WTC11 (cell line): ENCODE results near the gene RASAL3. TPM values are rescaled to one million over a fixed set of nuclear protein-coding genes. Genes with fewer than 3 reads are reported as not detected.

Source experiments
- ATAC-seq: fragments of 200-7000 bp; cut with Tn5 transposase; 2 replicates; pipeline ENCODE4 v1.10.0; 2021; ENCODE audit warnings: mild to moderate bottlenecking, moderate library complexity
- CTCF ChIA-PET: fragments of 300-600 bp; sonication (Branson Sonifier 250); formaldehyde crosslinking; loops from one replicate; lab custom pipeline; 2021; ENCODE audit warnings: antibody characterized with exemption; lab: Charles Lee
- POLR2A ChIA-PET: fragments of 350-600 bp; sonication (Branson Sonifier 250); formaldehyde crosslinking; loops from one replicate; lab custom pipeline; 2021; ENCODE audit warnings: antibody characterized with exemption; lab: Charles Lee
- DNase-seq: peaks from one replicate; pipeline ENCODE4 v3.0.0; 2021; ENCODE audit warnings: low spot score
- H3K27ac Mint-ChIP-seq: 2 replicates; pipeline ENCODE4 v1.8.0; 2021; ENCODE audit warnings: mixed read lengths
- H3K27me3 Mint-ChIP-seq: 2 replicates; pipeline ENCODE4 v1.8.0; 2021; ENCODE audit warnings: low read depth, mild to moderate bottlenecking, moderate library complexity, mixed read lengths
- H3K36me3 Mint-ChIP-seq: 2 replicates; pipeline ENCODE4 v1.8.0; 2021; ENCODE audit warnings: mixed read lengths
- H3K4me1 Mint-ChIP-seq: 2 replicates; pipeline ENCODE4 v1.8.0; 2022; ENCODE audit warnings: mixed read lengths
- H3K4me3 Mint-ChIP-seq: 2 replicates; pipeline ENCODE4 v1.8.0; 2021; ENCODE audit warnings: mild to moderate bottlenecking, moderate library complexity, mixed read lengths
- H3K9me3 Mint-ChIP-seq: 2 replicates; pipeline ENCODE4 v1.8.0; 2021; ENCODE audit warnings: mixed read lengths
- AR ChIP-seq: fragments of 250-450 bp; sonication (Bioruptor Pico); IDR thresholded peaks from 2 replicates; pipeline ENCODE4 v1.9.0; 2021; ENCODE audit warnings: mild to moderate bottlenecking
- CBFB ChIP-seq: sonication (generic); formaldehyde crosslinking; IDR thresholded peaks from 2 replicates; pipeline ENCODE4 v1.8.1; 2022; ENCODE audit warnings: mild to moderate bottlenecking, low read depth, missing genetic modification reagents
- E2F1 ChIP-seq: sonication (generic); formaldehyde crosslinking; IDR thresholded peaks from 2 replicates; pipeline ENCODE4 v1.8.0; 2022; ENCODE audit warnings: mild to moderate bottlenecking, missing genetic modification reagents
- E2F4 ChIP-seq: sonication (generic); formaldehyde crosslinking; IDR thresholded peaks from 2 replicates; pipeline ENCODE4 v1.8.1; 2022; ENCODE audit warnings: low read depth, mild to moderate bottlenecking, moderate library complexity, missing genetic modification reagents, borderline replicate concordance
- FOXJ3 ChIP-seq: sonication (generic); formaldehyde crosslinking; IDR thresholded peaks from 2 replicates; pipeline ENCODE4 v1.9.0; 2021; ENCODE audit warnings: missing genetic modification reagents, mild to moderate bottlenecking, borderline replicate concordance
- FOXP1 ChIP-seq: sonication (generic); formaldehyde crosslinking; IDR thresholded peaks from 2 replicates; pipeline ENCODE4 v1.8.0; 2022; ENCODE audit warnings: missing genetic modification reagents, mild to moderate bottlenecking, moderate library complexity, borderline replicate concordance
- FOXP4 ChIP-seq: sonication (generic); formaldehyde crosslinking; IDR thresholded peaks from 2 replicates; pipeline ENCODE4 v1.8.0; 2022; ENCODE audit warnings: mild to moderate bottlenecking, missing genetic modification reagents
- GRHL2 ChIP-seq: fragments of 250-450 bp; sonication (Bioruptor Pico); IDR thresholded peaks from 2 replicates; pipeline ENCODE4 v1.8.0; 2022; ENCODE audit warnings: mild to moderate bottlenecking, moderate library complexity; ENCODE audit not compliant: insufficient replicate concordance, severe bottlenecking
- MAX ChIP-seq: sonication (generic); formaldehyde crosslinking; IDR thresholded peaks from 2 replicates; pipeline ENCODE4 v1.8.0; 2022; ENCODE audit warnings: mild to moderate bottlenecking, missing genetic modification reagents
- MYBL2 ChIP-seq: sonication (generic); formaldehyde crosslinking; IDR thresholded peaks from 2 replicates; pipeline ENCODE4 v1.8.1; 2023; ENCODE audit warnings: mild to moderate bottlenecking, moderate library complexity, missing genetic modification reagents
- PRDM15 ChIP-seq: sonication (generic); formaldehyde crosslinking; IDR thresholded peaks from 2 replicates; pipeline ENCODE4 v1.8.0; 2022; ENCODE audit warnings: missing genetic modification reagents
- TEAD1 ChIP-seq: sonication (generic); formaldehyde crosslinking; IDR thresholded peaks from 2 replicates; pipeline ENCODE4 v1.8.0; 2022; ENCODE audit warnings: mild to moderate bottlenecking, missing genetic modification reagents
- TEAD4 ChIP-seq: sonication (generic); formaldehyde crosslinking; IDR thresholded peaks from 2 replicates; pipeline ENCODE4 v1.8.0; 2022; ENCODE audit warnings: mild to moderate bottlenecking, missing genetic modification reagents
- USF1 ChIP-seq: sonication (generic); formaldehyde crosslinking; IDR thresholded peaks from 2 replicates; pipeline ENCODE4 v1.8.0; 2022; ENCODE audit warnings: mild to moderate bottlenecking, missing genetic modification reagents
- ZNF263 ChIP-seq: sonication (generic); formaldehyde crosslinking; IDR thresholded peaks from 2 replicates; pipeline ENCODE4 v1.8.1; 2022; ENCODE audit warnings: low read depth, mild to moderate bottlenecking, moderate library complexity, missing genetic modification reagents
- ZNF416 ChIP-seq: fragments of 250-450 bp; sonication (Bioruptor Pico); IDR thresholded peaks from 2 replicates; pipeline ENCODE4 v1.9.0; 2021; ENCODE audit warnings: mild to moderate bottlenecking, inconsistent platforms
- ZNF423 ChIP-seq: fragments of 250-450 bp; sonication (Bioruptor Pico); IDR thresholded peaks from 2 replicates; pipeline ENCODE4 v2.1.2; 2022; ENCODE audit warnings: mild to moderate bottlenecking, moderate library complexity
- ZNF425 ChIP-seq: fragments of 250-450 bp; sonication (Bioruptor Pico); conservative IDR thresholded peaks from 2 replicates; pipeline ENCODE4 v1.9.0; 2021; ENCODE audit warnings: mild to moderate bottlenecking
- ZNF512 ChIP-seq: sonication (generic); formaldehyde crosslinking; IDR thresholded peaks from 2 replicates; pipeline ENCODE4 v1.8.1; 2022; ENCODE audit warnings: missing genetic modification reagents, borderline replicate concordance
- total RNA-seq: library from RNA; stranded (reverse); gene quantifications from 3 replicates; pipeline ENCODE4 v1.2.3, GENCODE V29; 2021

Gene RASAL3
- total RNA-seq, 1 experiment from 2014 or later: 1.6 TPM

GRCh38 chr19:15463861-15464371 is 428 bp downstream of the RASAL3 start:
- Mint-ChIP-seq H3K36me3 (no peaks in the 10 kb centered on the region), H3K4me3 (no peak overlapping the region)

More at GRCh38 chr19:15463861-15464371, 428 bp downstream of the RASAL3 start:
- H3K27me3 Mint-ChIP-seq: peaks cover 65% of the 10 kb centered on the region
- ATAC-seq (peak; percentile 66), DNase-seq (peak; percentile 35)
- TF ChIP-seq ZNF263 (CRISPR knock-in tag): no peak
- TF ChIP-seq PRDM15: no peak
- no peak for TF ChIP-seq USF1 (CRISPR knock-in tag)
- no peak for TF ChIP-seq ZNF423 (CRISPR knock-in tag)
- TF ChIP-seq E2F1 (CRISPR knock-in tag): no peak
- no peak for TF ChIP-seq ZNF416
- TF ChIP-seq CBFB (CRISPR knock-in tag): no peak
- no peak for TF ChIP-seq TEAD1
- no peak for TF ChIP-seq MYBL2 (CRISPR knock-in tag)
- TF ChIP-seq ZNF425: no peak
- TF ChIP-seq E2F4 (CRISPR knock-in tag): no peak
- TF ChIP-seq FOXP1 (CRISPR knock-in tag): no peak
- TF ChIP-seq AR (CRISPR knock-in tag): no peak
- TF ChIP-seq FOXJ3 (CRISPR knock-in tag): no peak
- no peak for TF ChIP-seq TEAD4
- no peak for TF ChIP-seq GRHL2 (CRISPR knock-in tag)
- TF ChIP-seq MAX: no peak
- no peak for TF ChIP-seq FOXP4 (CRISPR knock-in tag)
- no peak for TF ChIP-seq ZNF512 (CRISPR knock-in tag)
- no peaks in the 10 kb centered on the region for H3K9me3 Mint-ChIP-seq
- H3K27ac Mint-ChIP-seq: no peak overlapping the region
- ChIA-PET CTCF (interaction anchor here (0.7 to 1.6 kb wide), 5 partner anchors 10 to 92 kb away, joined by 3 to 8 read pairs (median 5); partner anchors contain the start of gene AKAP8L), POLR2A (no interaction called here)
- peaks cover 5% of the 10 kb centered on the region for H3K4me1 Mint-ChIP-seq
